SH-SY5Y (cell line): Measurements from ENCODE around the gene ABCA13.

Experiments used
- GATA2 ChIP-seq: IDR thresholded peaks from 2 replicates; pipeline ENCODE4 v1.6.1; 2011; ENCODE audit warnings: mild to moderate bottlenecking, low read depth, low read length
- GATA3 ChIP-seq: IDR thresholded peaks from 2 replicates; pipeline ENCODE4 v1.6.1; 2011; ENCODE audit warnings: low read depth, mild to moderate bottlenecking, low read length, moderate library complexity

The ABCA13 gene

DNA sequence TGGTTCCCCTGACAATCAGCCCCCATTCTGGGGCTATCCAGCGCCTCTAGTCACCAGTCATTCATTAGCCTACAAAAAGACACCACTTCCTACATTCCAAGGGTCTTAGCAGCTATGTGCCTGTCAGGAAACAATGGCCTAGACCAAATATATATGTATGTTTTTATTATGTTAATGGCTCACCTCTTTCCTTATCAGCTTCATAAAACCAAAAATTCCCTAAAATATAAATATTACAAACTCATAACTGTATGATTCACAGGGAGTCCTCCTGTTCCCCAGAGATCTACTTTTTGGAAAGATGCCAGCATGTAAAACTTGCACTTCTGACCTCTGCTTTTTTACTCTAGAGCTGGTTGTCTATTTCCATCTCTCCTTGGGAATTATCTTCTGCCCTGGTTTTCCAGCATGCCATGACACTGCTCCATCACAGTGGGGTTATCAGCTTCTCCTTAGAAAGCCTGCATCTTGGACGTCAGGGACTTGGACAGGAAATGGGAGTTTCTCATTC is 79.2 kb downstream of the ABCA13 start:
- no peak for TF ChIP-seq GATA3
- no peak for TF ChIP-seq GATA2

DNA sequence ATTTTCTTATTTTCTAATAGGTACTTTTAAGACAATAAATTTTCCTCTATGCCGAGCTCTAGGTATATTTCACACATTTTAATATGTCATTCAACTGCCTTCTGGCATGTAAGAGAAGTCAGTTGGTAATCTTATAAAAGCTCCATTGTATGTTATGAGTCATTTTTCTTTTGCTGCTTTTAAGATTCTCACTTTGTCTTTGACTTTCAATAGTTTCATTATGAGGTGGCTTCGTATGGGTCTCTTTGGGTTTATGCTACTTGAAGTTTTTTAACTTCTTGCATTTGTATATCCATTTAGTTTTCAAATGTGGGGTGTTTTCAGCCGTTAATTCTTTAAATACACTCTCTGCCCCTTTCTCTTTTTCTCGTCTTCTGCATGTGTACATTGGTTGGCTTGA is 80.5 kb downstream of the ABCA13 start:
- TF ChIP-seq GATA2 (no peak), GATA3 (no peak)

- TF ChIP-seq GATA2 (no peak), GATA3 (no peak)
Observed at GRCh38 chr7:48252995-48253394, 81.7 kb downstream of the ABCA13 start.

GRCh38 chr7:48255046-48255445 is 83.8 kb downstream of the ABCA13 start:
- TF ChIP-seq GATA3, result no peak
- no peak for TF ChIP-seq GATA2

DNA sequence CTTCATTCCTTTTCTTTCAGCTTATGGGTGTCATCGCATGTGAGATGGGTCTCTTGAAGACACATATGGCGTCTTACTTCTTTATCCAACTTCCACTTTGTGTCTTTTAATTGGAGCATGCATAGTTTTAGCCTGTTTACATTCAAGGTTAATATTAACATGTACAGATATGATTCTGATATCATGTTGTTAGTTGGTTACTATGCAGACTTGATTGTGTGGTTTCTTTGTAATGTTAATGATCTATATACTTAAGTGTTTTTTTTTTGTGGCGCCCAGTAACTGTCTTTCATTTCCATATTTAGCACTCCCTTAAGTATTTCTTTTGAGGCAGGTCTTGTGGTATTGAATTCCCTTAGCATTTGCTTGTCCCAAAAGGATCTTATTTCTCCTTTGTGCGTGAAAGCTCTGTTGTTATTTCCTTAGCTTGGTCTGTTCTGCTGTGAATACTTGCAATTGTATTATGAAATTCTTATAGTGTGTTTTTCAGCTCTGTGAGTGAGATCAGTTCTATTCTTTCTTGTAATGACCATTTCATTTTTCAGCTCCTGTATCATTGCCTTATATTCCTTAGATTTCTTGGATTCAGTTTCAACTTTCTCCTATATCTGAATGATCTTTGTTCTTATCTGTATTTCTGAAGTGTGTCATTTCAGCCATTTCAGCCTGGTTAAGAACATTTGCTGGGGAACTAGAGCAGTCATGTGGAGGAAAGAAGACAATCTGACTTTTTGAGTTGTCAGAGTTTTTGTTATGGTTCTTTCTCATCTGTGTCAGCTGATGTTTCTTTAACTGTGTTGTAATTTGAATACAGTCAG is 88.4 kb downstream of the ABCA13 start:
- TF ChIP-seq GATA3, result no peak
- no peak for TF ChIP-seq GATA2

- TF ChIP-seq GATA2 (no peak), GATA3 (no peak)
Observed at GRCh38 chr7:48261696-48262095, 90.4 kb downstream of the ABCA13 start.

- TF ChIP-seq GATA2 (no peak), GATA3 (no peak)
Observed at GRCh38 chr7:48262606-48263310, 91.5 kb downstream of the ABCA13 start.

- TF ChIP-seq GATA2, result no peak
- TF ChIP-seq GATA3, result no peak
Observed at GRCh38 chr7:48263311-48263650, 92.0 kb downstream of the ABCA13 start.

DNA sequence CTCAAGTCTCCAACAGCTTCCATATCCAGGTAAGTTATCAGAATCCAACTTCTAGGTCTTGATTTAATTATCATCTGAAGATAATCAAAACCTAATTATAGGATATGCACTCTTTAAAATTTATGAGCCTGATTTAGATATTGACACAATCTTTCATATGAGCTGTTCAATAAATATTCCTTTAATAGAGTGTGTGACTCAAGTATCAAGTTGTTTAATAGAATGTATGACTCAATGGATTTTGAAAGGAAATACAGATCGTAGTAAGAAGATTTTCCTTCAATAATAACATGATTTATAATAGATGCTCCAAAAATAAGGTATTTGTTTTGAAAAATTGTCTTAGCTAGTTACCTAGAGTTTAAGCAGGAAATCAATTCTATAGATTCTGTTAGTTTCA is 97.8 kb downstream of the ABCA13 start:
- TF ChIP-seq GATA2 (no peak), GATA3 (no peak)

DNA sequence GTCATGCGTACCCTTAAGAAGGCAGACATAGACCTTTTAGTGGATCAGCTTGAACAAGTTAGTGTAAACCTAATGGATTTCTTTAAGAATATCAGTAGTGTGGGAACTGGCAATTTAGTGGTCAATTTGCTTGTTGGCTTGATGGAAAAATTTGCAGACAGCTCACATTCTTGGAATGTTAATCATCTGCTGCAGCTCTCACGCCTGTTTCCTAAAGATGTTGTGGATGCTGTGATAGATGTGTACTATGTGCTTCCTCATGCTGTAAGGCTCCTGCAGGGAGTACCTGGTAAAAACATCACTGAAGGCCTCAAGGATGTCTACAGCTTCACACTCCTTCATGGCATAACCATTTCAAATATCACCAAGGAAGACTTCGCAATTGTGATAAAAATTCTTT is 103.4 kb downstream of the ABCA13 start:
- TF ChIP-seq GATA2 (no peak), GATA3 (no peak)

GRCh38 chr7:48279420-48279819 is 108.2 kb downstream of the ABCA13 start:
- TF ChIP-seq GATA2 (no peak), GATA3 (no peak)

GRCh38 chr7:48280100-48280499 is 108.8 kb downstream of the ABCA13 start:
- TF ChIP-seq GATA3, result no peak
- TF ChIP-seq GATA2, result no peak

DNA sequence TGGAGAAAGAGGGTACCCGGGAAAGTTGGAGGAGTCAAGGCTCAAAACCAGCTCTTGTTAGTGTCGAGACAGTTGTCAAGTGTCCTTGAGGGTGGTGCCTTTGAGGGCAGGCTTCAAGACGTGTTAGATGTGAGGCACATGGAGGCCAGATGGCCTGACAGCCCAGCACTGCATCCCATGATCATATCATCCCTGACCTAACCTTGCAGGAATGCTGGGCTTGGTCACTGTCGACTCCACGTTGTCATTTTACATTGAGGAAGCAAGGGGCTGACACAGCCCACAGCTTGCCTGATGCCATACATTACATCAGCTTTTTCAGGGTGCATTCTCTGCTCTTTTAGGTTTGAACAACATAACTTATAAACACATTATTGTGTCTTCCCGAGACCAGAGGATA is 114.1 kb downstream of the ABCA13 start:
- TF ChIP-seq GATA3 (no peak), GATA2 (no peak)

DNA sequence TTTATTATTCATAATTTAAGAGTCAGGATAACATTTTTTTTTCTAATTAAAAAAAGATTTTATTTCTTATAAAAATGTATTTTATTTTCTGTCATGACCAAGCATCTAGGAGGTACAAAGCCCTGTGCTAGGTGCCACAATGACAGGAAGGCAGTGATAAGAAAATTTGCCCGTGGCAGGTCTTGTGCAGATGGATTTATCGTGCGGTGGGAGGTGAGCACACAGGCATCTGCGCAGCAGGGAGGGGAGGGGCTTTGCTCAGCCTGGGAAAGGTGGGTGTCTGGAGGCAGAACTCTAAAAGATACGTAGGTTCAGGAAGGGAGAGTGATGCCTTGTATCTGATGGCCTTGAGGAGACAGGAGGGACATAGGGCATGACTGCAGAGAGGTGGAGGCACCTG is 115.6 kb downstream of the ABCA13 start:
- no peak for TF ChIP-seq GATA2
- no peak for TF ChIP-seq GATA3

DNA sequence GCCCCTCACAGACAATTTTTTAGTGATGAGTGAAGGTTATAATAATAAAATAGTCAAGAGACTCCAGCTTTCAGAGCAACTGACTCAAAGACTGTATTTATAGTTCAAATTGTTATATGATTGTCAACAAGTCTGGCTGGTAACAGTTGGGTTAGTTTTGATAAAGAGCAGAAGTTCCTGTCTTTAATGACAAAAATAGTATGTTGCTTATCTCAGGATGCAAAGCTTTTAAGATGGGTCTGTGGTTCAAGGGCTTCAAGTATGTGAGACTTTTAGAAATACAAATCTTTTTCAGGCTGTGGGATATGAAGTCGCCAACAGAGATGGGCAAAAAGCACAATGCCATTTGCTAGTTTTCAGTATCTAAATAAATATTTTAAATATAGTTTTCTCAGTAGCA is 118.4 kb downstream of the ABCA13 start:
- TF ChIP-seq GATA3 (no peak), GATA2 (no peak)
